Vagina (tissue), 2 donors: ENCODE data around the gene TBX15. TPM values are rescaled to one million over a fixed set of nuclear protein-coding genes. Genes with fewer than 3 reads are reported as not detected.
A peak's percentile ranks its signal among the peaks of the same experiment; 100 is the strongest.

Source experiments
- DNase-seq, 2 donors: peaks; one replicate each; pipeline ENCODE4 v3.0.0-alpha.2; 2017; ENCODE audit errors: extremely low spot score in 2 of 2
- H3K27ac ChIP-seq: fragments of 200-600 bp; sonication (generic); one replicate; pipeline ENCODE4 v1.5.1; 2019
- H3K27me3 ChIP-seq: fragments of 200-600 bp; sonication (generic); one replicate; pipeline ENCODE4 v1.5.1; 2019
- H3K36me3 ChIP-seq, 2 donors: fragments of 200-600 bp; sonication (generic); one replicate each; pipeline ENCODE4 v1.5.1; 2017 to 2019
- H3K4me1 ChIP-seq: fragments of 200-600 bp; sonication (generic); one replicate; pipeline ENCODE4 v1.5.1; 2019
- H3K4me3 ChIP-seq, 2 donors: fragments of 200-600 bp; sonication (generic); 1 replicate in 1 of 2; 2 replicates in 1 of 2; pipeline ENCODE4 v1.5.1; 2016 to 2019
- H3K9me3 ChIP-seq: fragments of 200-600 bp; sonication (generic); one replicate; pipeline ENCODE4 v1.5.1; 2019
- CTCF ChIP-seq, 3 experiments: fragments of 450-650 bp in 2 of 3; fragments of 200-600 bp in 1 of 3; sonication (generic) in 1 of 3; IDR thresholded peaks; one replicate each; pipeline ENCODE4 v1.5.1; 2017 to 2019; ENCODE audit warnings: antibody characterized with exemption in 3 of 3, mild to moderate bottlenecking in 2 of 3, moderate library complexity in 2 of 3
- POLR2A ChIP-seq, 2 donors: fragments of 450-650 bp; IDR thresholded peaks; one replicate each; pipeline ENCODE4 v1.6.1; 2017; ENCODE audit warnings: antibody characterized with exemption in 2 of 2, mild to moderate bottlenecking in 2 of 2, moderate library complexity in 2 of 2
- POLR2AphosphoS5 ChIP-seq, 2 donors: sonication (generic); formaldehyde crosslinking; IDR thresholded peaks; one replicate each; pipeline ENCODE4 v1.9.0; 2017; ENCODE audit warnings: antibody characterized with exemption in 2 of 2, mild to moderate bottlenecking in 2 of 2, low read depth in 1 of 2; ENCODE audit not compliant: insufficient read depth in 1 of 2
- intact Hi-C: fragments of 100-400 bp; cut with DNase I; formaldehyde crosslinking; loops from one replicate; pipeline ENCODE4 v1.15.1; 2023
- total RNA-seq: library from RNA; depleted of rRNA; stranded (reverse); fragments of >200 nt; gene quantifications from one replicate; pipeline ENCODE4 v1.2.3, GENCODE V29; 2016

Gene TBX15
- total RNA-seq, 1 donor from 2014 or later: 0.98 TPM

GRCh38 chr1:118989878-118990378 lies 1.8 kb upstream of the TBX15 start:
- peak in 1 of 2 donors; percentile 65 for DNase-seq
- Histone ChIP-seq H3K4me3 (no peak overlapping the region), H3K27ac (no peak overlapping the region)

GRCh38 chr1:118989006-118989815 lies 1.1 kb upstream of the TBX15 start:
- H3K4me3 ChIP-seq: no peak overlapping the region

More at GRCh38 chr1:118989878-118990378, 1.8 kb upstream of the TBX15 start:
- peaks cover 24% of the 10 kb centered on the region for H3K4me1 ChIP-seq
- no peaks in the 10 kb centered on the region for H3K36me3 ChIP-seq
- no peak for TF ChIP-seq CTCF (IDR thresholded peaks at IDR 0.05)
- no peaks in the 10 kb centered on the region for H3K9me3 ChIP-seq
- H3K27me3 ChIP-seq: peaks cover 37% of the 10 kb centered on the region
- intact Hi-C loops: no loop called here

DNA sequence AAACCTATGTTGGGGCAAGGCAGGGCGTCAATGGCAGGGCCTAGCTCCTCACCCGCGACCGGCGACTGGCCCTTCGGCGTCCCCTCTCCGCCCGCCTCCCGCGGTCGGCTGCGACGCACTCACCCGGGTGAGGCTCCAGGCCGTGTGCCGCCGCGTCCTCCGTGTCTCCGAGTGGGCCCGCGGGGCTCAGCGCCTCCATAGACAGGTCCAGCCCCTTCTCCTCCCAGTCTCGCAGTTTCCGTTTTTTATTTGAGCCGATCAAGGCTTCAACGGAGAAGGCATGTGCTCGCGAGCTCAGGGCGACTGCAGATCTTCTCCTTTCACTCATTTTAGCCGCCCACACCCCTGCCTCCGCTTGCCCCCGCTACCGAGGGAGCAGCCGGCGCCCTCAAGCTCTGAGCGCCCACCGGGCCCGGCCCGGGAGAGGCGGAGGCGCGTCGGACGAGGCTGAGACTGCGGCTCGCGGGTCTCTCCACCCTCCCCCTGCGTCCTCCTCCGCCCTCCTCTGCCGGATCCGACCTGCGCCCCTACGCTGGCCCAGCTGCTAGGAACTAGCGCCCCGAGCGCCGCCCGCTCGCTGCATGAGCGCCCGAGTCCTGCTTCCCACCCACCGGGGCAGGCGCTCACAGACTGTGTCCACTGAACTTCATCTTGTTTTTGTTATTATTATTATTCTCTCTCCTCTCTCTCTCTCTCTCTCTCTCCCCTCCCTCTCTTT lies 516 bp downstream of the TBX15 start:
- peak in 1 of 2 donors; percentile 56 for DNase-seq
- no peaks in the 10 kb centered on the region for H3K9me3 ChIP-seq
- H3K36me3 ChIP-seq: no peaks in the 10 kb centered on the region
- no peak overlapping the region for H3K27ac ChIP-seq
- peak overlapping the region; percentile 24 to 42 for H3K4me3 ChIP-seq
- H3K27me3 ChIP-seq: peaks cover 48% of the 10 kb centered on the region
- TF ChIP-seq CTCF (IDR thresholded peaks at IDR 0.05): no peak
- no peak for TF ChIP-seq POLR2A (IDR thresholded peaks at IDR 0.05)
- TF ChIP-seq POLR2AphosphoS5 (IDR thresholded peaks at IDR 0.05; ENCODE audit: insufficient read depth in 1 of 2, low read depth in 1 of 2): no peak
- peaks cover 30% of the 10 kb centered on the region for H3K4me1 ChIP-seq
- intact Hi-C loops: no loop called here

More at GRCh38 chr1:118989006-118989815, 1.1 kb upstream of the TBX15 start:
- Histone ChIP-seq H3K27ac (no peak overlapping the region), H3K36me3 (no peaks in the 10 kb centered on the region), H3K4me1 (peaks cover 32% of the 10 kb centered on the region), H3K27me3 (peaks cover 39% of the 10 kb centered on the region), H3K9me3 (no peaks in the 10 kb centered on the region)
- peak in 1 of 2 donors; percentile 74 for DNase-seq
- TF ChIP-seq POLR2AphosphoS5 (IDR thresholded peaks at IDR 0.05; ENCODE audit: insufficient read depth in 1 of 2, low read depth in 1 of 2) (no peak), POLR2A (IDR thresholded peaks at IDR 0.05) (peak in 1 of 2 donors; percentile 3)
- intact Hi-C loops: no loop called here

- TF ChIP-seq CTCF (IDR thresholded peaks at IDR 0.05): no peak
- no peak for TF ChIP-seq POLR2A (IDR thresholded peaks at IDR 0.05)
- no peak for TF ChIP-seq POLR2AphosphoS5 (IDR thresholded peaks at IDR 0.05; ENCODE audit: insufficient read depth in 1 of 2, low read depth in 1 of 2)
- Histone ChIP-seq H3K27ac (no peak overlapping the region), H3K36me3 (no peaks in the 10 kb centered on the region), H3K4me1 (peaks cover 27% of the 10 kb centered on the region), H3K27me3 (peaks cover 48% of the 10 kb centered on the region), H3K9me3 (no peaks in the 10 kb centered on the region), H3K4me3 (peak overlapping the region; percentile 24 to 42)
- DNase-seq: peak in 1 of 2 donors; percentile 69
- intact Hi-C loops: no loop called here
Measured at GRCh38 chr1:118986555-118987467, 1.3 kb downstream of the TBX15 start.
